Lower leg skin (tissue), 3 donors: ENCODE measurements around the gene BRSK1.

Experiments used
- CTCF ChIP-seq, 3 donors: fragments of 450-650 bp; IDR thresholded peaks; one replicate each; pipeline ENCODE4 v1.5.1; 2016; ENCODE audit warnings: antibody characterized with exemption in 3 of 3, mild to moderate bottlenecking in 3 of 3, moderate library complexity in 2 of 3
- POLR2A ChIP-seq, 2 donors: fragments of 450-650 bp; IDR thresholded peaks; one replicate each; pipeline ENCODE4 v1.6.1; 2016 to 2017; ENCODE audit warnings: antibody characterized with exemption in 2 of 2, mild to moderate bottlenecking in 1 of 2, moderate library complexity in 1 of 2

DNA sequence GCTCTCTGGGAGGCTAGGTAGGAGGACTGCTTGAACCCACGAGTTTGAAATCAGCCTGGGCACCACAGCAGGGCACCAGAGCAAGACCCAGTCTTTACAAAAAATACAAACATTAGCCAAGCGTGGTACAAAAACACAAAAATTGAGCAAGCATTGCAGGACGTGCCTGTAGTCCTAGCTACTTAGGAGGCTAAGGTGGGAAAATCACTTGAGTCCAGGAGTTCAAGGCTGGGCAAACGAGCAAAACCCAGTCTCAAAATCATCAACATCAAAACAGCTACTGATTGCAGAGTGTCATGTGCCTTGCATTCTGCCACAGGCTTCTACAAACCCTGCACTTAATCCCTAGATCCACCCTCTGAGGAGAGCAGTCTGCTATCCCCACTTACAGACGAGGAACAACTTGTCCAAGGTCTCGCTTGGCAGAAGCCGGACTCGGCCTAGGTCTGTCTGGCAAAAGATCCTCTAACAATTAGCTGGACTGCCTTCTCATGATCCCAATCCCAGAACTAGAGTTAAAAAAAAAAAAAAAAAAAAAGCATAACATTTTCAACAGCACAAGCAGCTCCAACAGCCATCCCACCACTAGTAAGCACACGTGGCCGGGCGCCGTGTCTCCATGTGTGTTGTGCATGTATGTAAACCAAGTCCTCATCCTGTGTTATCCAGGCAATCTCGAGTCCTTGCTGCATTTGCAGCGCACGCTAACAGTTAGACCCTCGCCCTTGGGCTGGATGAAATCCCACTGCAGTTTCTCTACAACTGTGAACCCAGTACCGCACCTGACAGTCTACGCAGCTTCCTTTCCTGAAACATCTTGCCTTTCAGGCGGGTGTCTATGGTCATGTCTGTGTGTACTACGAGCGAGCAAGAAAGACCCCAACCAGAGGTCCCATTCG, 27.0 kb upstream of the BRSK1 start:
- TF ChIP-seq CTCF (IDR thresholded peaks at IDR 0.05) (no peak), POLR2A (IDR thresholded peaks at IDR 0.05) (no peak)
